ENCODE data around the gene XYLT1.

- TF ChIP-seq EZH2 (IDR thresholded peaks at IDR 0.05) (no peak), POLR2AphosphoS5 (IDR thresholded peaks at IDR 0.05; ENCODE audit: borderline replicate concordance, low read depth, low read length) (no peak), FOXP2 (optimal IDR thresholded peaks at IDR 0.05; ENCODE audit: control extremely low read depth, extremely low read length, insufficient read depth) (no peak)
These were observed 235.5 kb downstream of the XYLT1 start for GRCh38 chr16:17235147-17235815.

Data from SK-N-MC (cell line).